Stomach (tissue), 4 donors: ENCODE measurements around the gene CRYBG1.

Experiments
- CTCF ChIP-seq, 7 experiments: fragments of 450-650 bp in 4 of 7; fragments of 200-600 bp in 3 of 7; sonication (generic) in 3 of 7; IDR thresholded peaks; one replicate each; pipeline ENCODE4 v1.5.1; 2016 to 2019; ENCODE audit warnings: antibody characterized with exemption in 7 of 7, control low read depth in 2 of 7, mild to moderate bottlenecking in 1 of 7
- EP300 ChIP-seq: sonication (generic); formaldehyde crosslinking; IDR thresholded peaks from one replicate; pipeline ENCODE4 v1.6.1; 2017; ENCODE audit warnings: antibody characterized with exemption
- POLR2A ChIP-seq, 4 donors: fragments of 450-650 bp; IDR thresholded peaks; one replicate each; pipeline ENCODE4 v1.6.1; 2016; ENCODE audit warnings: antibody characterized with exemption in 4 of 4, control low read depth in 2 of 4, mild to moderate bottlenecking in 1 of 4, moderate library complexity in 1 of 4
- POLR2AphosphoS5 ChIP-seq, 3 donors: sonication (generic); formaldehyde crosslinking; IDR thresholded peaks; one replicate each; pipeline ENCODE4 v1.6.1; 2016; ENCODE audit warnings: antibody characterized with exemption in 3 of 3

DNA sequence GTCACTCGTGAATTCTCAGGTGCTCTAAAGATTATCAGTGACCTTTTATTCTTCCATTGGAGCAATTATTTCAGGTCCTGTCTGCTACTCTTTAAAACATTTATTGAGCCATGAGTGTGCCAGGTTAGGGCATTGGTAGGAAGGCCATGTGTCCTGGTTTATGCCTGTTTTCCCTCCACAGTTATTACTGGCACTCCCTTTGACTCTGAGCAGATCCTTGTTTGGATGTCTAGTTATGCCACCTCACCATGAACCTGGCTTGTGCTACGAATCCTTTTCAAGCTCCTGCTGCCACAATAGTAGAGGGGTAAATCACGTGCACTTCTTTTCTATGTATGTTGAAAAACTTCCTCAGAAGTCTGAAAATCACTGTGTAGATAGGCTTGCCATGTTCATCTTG, 27.4 kb downstream of the CRYBG1 start:
- no peak for TF ChIP-seq CTCF (IDR thresholded peaks at IDR 0.05)
- TF ChIP-seq POLR2A (IDR thresholded peaks at IDR 0.05): no peak
- no peak for TF ChIP-seq POLR2AphosphoS5 (IDR thresholded peaks at IDR 0.05)
- TF ChIP-seq EP300: no peak
